Effector CD4-positive, alpha-beta T cell (primary cell): Measurements from ENCODE around the gene MGAT4A.

Experiments used
- DNase-seq: peaks from one replicate; pipeline ENCODE4 v3.0.0-alpha.2; 2020
- total RNA-seq: gene quantifications from one replicate; lab custom pipeline; 2026; lab: John Stamatoyannopoulos, UW

Gene MGAT4A
- total RNA-seq, result 187 reads per million, percentile 92 among the genes with 10 or more reads in this experiment

- DNase-seq, result peak; percentile 77
Observed at GRCh38 chr2:98731041-98731893, at the start of gene MGAT4A. MGAT4A (minus strand) TSS chr2:98731132; CDS start chr2:98726332, 4,800 bp downstream.

DNA sequence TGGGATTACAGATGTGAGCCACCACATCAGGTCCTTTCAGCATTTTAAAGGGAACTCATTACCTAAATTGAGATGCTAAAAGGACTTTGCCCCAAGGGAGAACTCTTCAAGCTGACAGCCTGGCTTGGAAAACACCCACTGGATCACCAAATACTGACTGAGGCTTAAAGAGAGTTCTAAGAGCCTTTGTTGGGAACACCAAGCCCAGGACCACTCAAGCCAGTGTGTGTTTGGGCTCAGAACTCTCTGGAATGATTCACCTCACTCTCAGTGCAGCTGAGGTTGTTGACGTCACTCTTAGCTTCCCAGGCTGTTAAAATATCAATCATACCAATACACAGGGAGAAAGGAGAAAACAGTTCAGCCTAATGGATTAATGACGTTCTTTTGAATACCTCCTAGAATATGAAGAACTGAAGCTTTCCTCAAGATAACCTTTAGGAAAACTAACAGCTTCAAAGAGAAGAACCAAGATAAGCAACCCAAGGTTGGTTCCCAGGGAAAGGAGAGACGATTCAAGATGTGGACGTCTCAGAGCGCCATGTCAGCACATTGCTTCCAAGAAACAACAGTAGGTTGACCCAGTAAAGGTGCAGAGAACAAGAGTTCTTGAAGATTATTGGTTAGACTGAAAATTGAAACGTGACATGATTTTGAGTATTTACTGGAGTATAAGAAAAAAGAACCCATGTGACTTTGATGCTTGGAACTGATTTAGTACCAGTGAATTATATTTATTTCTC, 48.0 kb upstream of the MGAT4A start:
- DNase-seq, result no peak

DNA sequence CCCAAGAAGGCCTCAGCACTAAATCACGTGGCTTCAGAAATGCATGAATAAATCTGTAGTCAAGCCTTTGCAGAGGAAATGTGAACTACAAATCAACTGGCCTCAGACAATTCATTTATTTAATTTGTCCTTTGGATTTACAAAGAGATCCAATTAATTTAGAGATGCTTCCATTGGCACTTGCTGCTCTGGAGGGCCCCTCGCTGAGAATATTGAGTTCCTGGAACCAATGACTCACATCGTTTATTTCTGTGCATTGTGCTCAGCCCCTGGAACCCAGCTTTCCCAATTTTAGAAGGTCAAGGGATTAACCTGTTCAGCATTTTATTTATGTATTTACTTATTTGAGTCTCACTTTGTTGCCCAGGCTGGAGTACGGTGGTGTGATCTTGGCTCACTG, 47.2 kb upstream of the MGAT4A start:
- DNase-seq, result no peak

DNA sequence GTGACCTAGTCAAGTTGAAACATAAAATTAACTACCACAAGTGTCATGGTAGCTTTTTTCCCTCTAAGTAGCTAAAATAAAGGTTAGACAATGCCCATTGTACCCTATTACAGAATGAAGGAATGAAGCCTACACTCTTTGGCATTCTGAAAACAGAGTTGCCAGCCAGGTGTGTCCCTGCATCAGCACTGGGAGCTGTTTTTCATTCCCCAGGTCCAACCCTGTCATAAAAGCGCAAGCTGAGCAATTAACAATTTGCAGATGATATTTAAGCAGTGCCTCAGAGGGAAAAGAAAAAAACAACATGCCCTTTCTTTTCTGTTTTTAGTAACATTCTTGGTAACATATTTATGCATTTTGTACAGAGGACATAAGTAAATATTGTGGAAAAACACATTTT, 46.8 kb upstream of the MGAT4A start:
- DNase-seq, result no peak

GRCh38 chr2:98777076-98777475, 46.1 kb upstream of the MGAT4A start:
- DNase-seq, result no peak

GRCh38 chr2:98776136-98776535, 45.2 kb upstream of the MGAT4A start:
- DNase-seq, result no peak

GRCh38 chr2:98775146-98775986, 44.4 kb upstream of the MGAT4A start:
- no peak for DNase-seq

DNA sequence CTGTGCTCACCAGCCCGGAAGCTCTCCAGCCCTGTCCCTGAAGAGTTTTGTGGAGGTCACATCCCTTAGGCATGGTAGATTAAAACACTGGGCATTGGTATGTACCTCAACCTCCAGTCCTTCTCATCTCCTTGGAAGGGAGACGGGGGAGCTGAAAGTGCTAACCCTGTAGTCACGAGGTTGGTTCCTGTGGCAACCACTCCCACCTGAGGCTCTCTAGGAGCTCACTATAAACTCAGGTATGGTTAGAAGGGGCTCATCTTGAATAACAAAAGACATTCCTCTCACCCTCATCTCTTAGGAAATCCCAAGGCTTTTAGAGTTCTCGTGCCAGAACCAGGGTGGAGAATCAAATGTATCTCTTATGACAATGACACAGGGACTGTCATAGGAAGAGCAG, 43.0 kb upstream of the MGAT4A start:
- DNase-seq, result no peak

DNA sequence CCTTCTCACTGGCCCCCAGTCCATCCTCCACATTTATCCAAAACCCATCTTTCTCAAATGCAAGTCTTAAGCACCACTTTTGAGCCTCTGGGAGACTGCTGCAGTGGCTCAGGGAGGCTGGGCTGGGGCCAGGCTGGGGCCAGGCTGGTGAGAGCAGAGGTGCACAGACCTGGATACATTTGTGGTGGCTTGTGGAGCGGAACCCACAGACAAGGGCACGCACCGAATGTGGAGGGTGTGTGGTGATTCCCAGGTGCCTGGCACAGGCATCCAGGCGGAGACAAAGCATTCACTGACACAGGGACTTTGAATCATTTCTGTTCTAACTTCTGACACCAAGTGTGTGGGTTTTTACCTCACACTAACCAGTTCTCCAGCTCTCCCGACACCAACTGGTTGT, 42.2 kb upstream of the MGAT4A start:
- DNase-seq, result no peak

- DNase-seq, result no peak
Observed at GRCh38 chr2:98772536-98772935, 41.6 kb upstream of the MGAT4A start.

DNA sequence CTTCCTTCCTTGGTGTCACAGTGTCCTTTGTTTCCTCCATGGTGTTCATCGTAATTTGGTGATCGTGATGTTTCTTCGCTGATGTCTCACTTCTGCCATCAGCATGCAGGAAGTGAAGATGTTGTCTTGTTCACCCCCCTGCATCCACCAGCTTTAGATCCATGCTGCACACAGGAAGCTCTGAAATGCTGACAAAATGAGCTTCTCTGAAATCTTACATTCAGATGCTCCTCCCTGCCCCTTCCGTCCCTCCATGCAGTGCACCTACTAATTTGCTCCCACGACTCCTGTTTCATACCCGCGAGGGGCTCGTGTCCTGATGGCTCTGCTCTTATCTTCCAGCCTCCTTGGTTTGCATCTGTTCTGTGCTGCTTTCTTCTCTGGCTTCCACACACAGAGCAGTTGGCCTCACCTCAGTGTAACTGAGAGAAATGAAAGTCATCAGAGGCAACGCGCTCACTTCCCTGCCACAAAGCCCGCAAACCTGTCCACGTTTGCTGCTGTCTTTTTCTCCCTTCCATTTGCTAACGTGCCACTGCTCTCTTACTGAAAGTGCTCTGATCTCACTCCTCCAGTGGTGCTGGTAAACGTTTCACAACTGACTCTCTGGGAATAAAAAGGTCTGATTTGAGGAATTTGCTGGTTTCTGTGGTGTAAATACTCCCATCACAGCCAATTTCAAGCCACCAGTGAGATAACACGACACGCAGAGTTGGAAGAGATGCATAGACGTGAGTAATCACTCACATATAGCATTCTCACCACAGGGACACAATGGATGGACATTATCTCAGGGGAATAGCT, 41.0 kb upstream of the MGAT4A start:
- DNase-seq, result peak; percentile 54

GRCh38 chr2:98771264-98771663, 40.3 kb upstream of the MGAT4A start:
- no peak for DNase-seq

- peak; percentile 31 for DNase-seq
Observed at GRCh38 chr2:98769784-98770183, 38.9 kb upstream of the MGAT4A start.

GRCh38 chr2:98769114-98769476, 38.2 kb upstream of the MGAT4A start:
- no peak for DNase-seq

DNA sequence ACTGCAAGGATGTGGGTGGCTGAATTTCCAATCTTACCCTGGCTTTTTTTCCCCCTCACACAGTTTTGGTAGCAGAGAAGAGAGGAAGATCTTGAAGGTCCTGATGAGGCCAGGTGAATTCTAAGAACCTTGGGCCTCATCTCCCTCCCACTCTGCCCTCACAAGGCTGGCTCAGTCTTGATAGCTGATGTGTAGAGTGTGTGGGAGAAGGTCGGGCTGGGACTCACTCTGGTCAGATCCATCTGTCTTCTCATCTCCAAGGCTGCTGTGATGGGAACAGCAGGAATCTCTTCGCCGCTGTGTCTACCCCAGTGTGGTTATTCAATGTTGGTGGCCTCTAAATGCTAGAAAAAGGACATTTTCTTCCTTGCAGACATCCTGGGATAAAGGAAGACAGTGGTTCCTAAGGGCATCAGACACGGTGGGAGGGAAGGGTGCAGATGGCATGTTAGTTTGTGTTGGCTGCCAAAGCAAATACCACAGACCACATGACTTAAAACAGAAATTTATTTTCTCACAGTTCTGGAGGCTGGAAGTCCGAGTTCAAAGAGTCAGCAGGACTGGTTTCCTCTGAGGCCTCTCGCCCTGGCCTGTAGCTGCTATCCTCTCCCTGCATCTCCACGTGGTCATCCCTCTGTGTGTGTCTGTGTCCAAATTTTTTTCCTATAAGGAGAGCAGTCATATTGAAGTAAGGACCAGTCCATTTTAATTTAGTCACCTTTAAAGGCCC, 37.6 kb upstream of the MGAT4A start:
- no peak for DNase-seq

DNA sequence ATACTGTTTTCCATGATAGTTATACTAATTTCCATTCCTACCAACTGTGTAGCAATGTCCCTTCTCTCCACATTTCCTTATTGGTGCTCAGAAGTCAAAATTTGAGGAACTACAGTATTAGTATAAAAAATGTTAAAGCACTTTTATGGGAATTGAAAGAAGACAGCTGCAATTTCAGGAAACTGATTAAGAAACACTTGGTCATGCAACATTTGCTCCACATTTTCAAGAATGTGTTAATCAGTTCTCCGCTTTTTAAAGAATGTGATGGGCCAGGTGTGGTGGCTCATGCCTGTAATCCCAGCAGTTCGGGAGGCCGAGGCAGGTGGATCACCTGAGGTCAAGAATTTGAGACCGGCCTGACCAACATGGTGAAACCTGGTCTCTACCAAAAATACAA, 33.6 kb upstream of the MGAT4A start:
- DNase-seq, result no peak

DNA sequence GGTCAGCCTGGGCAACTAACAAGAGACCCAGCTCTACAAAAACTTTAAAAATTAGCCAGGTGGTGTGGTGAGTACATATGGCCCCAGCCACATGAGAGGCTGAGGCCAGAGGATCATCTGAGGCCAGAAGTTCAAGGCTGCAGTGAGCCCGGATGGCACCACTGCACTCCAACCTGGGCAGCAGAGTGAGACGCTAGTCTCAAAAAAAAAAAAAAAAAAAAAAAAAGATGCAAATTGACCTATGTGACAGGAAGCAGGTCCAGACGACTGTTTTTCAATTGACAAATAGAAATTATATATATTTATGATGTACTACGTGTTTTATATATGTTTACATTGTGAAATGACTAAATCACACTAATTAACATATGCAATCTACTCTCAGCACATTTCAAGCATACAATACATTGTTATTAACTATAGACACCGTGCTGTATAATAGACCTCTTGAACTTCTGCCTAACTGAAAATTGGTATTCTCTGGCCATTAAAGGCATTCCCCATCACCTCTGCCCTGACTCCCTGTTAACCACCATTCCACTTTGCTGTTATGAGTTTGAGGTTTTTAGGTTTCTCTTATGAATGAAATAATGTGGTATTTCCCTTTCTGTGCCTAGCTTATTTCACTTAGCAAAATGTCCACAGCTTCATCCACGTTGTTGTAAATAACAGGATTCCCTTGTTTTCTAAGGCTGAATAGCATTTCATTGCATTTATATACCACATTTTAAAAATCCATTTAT, 32.4 kb upstream of the MGAT4A start:
- DNase-seq, result no peak

GRCh38 chr2:98761909-98762308, 31.0 kb upstream of the MGAT4A start:
- DNase-seq, result no peak

DNA sequence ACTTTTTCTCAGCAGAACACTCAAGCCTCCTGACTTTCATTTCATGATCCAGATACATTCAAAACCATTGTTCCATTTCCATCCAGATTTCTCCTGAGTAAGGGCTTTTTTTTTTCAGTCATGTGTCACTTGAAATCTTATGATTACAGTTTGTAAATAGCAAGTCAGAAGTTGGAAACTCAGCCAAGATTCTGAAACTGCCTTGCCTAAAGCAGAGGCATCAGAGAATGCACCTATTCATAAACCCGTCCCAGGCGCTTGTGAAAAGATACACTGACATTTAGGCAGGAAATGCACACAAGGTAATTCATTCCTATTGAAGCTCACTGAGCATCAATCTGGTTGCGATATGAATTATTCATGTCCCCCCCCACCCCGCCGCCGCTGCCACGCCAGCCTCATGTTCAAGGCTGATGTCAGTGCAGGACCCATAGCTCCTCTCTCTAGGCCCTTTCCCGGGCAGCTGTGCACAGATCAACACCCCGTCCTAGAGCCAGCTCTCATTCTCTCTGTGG, 30.4 kb upstream of the MGAT4A start:
- DNase-seq, result peak; percentile 47

DNA sequence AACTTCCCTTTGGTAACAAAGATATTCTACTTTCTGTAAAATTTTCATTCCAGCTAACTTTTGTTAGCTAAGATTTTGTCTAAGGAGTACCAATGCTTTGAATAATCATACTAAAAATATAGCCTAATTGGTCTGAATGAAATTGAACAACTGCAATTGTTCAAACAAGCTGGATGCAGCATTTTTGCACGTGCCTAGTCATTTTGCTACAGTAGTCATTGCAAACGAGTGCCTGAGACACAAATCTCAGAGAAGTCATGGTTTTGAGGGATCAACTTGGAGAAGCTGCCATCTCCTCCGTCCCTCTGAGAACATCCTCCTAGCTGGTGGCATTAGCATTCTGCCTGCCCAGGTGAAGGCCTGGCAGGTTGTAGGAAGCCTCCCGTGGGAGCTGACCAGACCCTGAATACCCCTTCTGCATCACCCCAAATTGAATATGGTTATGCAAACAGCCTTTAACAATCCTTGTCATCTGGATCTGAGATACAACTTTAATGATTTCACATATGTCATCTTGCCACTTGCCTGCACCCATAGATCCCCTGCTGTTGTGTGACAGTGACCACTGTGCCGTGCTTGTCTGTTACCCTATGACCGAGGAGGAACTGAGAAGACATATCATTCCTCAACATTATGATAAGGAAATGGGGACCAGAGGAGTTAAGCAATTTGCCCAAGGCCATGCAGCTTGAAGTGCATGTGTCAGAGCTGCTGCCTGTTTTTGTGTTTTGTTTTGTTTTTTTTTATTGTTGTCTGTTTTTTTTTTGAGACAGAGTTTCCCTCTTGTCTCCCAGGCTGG, 29.1 kb upstream of the MGAT4A start:
- DNase-seq, result no peak
